Hepatocyte (in vitro differentiated cells): ENCODE results near the gene HERC2.
"Not testable (repeated sequence)": the region's sequence is repeated elsewhere in the genome, so short reads cannot be mapped to it uniquely, and the experiment has no call there.

Source experiments
- EZH2phosphoT487 ChIP-seq: fragments of 200-600 bp; sonication (generic); IDR thresholded peaks from one replicate; pipeline ENCODE4 v1.6.1; 2018; ENCODE audit warnings: antibody characterized with exemption, mild to moderate bottlenecking, low read depth, moderate library complexity; ENCODE audit not compliant: unreplicated experiment, severe bottlenecking
- TF ChIP-seq, protein P1 (sequence below): fragments of 200-600 bp; sonication (generic); IDR thresholded peaks from 2 replicates; pipeline ENCODE4 v1.5.1; 2016; ENCODE audit warnings: antibody characterized with exemption, mild to moderate bottlenecking; ENCODE audit not compliant: poor library complexity

- TF ChIP-seq, protein P1, sequence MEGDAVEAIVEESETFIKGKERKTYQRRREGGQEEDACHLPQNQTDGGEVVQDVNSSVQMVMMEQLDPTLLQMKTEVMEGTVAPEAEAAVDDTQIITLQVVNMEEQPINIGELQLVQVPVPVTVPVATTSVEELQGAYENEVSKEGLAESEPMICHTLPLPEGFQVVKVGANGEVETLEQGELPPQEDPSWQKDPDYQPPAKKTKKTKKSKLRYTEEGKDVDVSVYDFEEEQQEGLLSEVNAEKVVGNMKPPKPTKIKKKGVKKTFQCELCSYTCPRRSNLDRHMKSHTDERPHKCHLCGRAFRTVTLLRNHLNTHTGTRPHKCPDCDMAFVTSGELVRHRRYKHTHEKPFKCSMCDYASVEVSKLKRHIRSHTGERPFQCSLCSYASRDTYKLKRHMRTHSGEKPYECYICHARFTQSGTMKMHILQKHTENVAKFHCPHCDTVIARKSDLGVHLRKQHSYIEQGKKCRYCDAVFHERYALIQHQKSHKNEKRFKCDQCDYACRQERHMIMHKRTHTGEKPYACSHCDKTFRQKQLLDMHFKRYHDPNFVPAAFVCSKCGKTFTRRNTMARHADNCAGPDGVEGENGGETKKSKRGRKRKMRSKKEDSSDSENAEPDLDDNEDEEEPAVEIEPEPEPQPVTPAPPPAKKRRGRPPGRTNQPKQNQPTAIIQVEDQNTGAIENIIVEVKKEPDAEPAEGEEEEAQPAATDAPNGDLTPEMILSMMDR, result not testable (repeated sequence)
- not testable (repeated sequence) for TF ChIP-seq EZH2phosphoT487
Observed at GRCh38 chr15:28197694-28198093, 124.3 kb downstream of the HERC2 start.
